GM21786 (cell line): ENCODE data around the gene MT1F.

Experiments used
- ATAC-seq: cut with Tn5 transposase; IDR thresholded peaks from one replicate; pipeline ENCODE4 v1.9.1; 2021; ENCODE audit not compliant: unreplicated experiment

The MT1F gene

DNA sequence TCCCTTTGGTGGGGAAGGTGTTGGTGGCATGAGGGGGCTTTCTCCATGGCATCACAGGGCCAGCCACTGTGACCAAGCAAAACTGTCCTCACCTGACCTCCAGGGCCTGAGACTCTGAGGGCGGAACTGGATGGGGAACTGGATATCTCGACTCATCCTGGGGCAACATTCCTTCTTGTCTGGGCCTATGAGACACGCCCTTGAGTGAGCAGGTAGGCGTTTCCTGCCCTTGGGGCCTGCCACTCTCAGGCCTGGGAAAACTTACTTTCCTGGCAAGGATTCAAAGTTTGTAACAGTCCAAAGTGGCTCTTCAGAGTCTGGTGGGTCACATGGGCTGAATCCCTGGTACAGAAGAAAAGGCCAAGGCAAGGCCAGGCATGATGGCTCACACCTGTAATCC, 34.1 kb downstream of the MT1F start:
- no peak for ATAC-seq

DNA sequence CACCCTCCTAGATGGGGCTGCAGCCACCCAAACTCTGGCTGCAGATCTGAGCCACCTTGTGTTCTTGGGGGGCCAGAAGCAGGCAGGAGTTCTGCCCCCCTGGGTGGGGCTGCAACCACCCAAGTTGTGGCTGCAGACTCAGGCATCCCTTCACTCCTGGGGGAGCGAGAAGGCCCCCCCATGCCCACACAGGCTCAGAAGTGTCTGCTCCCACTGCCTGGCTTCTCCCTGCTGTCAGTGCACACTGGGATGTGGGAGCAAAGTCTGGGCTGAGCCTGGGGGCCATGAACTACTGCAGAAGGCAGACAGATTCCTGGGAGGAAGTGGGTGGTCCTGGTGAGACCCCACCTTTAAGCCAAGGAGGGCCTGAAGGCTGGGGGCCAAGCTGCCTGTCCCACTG, 37.5 kb downstream of the MT1F start:
- no peak for ATAC-seq

DNA sequence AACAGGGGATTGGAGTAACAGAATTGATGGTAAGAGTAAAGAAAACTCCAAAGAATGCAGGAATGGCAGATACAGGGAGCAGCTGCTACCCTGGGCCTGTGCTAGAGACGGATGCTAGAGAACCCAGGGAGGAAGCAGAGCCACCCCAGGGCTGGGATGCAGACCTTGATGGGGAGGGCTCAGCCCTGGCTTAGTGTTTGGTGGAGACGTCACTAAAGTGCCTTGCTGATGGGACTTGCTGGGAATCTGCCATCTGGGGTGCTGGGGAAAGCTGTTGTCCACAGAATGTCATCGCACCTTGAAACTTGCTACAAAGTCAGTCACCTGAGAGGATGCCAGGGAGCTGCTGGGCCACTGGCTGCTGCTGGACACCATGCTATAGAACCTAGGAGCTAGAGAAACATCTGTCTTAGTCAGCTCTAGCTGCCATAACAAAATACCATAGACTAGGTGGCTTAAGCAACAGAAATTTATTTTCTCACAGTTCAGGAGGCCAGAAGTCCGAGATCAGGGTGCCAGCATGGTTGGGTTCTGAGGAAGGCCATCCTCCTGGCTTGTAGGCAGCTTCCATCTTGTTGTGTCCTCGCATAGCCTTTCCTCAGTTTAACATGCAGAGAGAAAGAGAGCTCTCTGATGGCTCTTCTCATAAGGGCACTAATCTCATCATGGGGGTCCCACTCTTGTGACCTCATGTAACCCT, 39.8 kb downstream of the MT1F start:
- ATAC-seq = no peak

DNA sequence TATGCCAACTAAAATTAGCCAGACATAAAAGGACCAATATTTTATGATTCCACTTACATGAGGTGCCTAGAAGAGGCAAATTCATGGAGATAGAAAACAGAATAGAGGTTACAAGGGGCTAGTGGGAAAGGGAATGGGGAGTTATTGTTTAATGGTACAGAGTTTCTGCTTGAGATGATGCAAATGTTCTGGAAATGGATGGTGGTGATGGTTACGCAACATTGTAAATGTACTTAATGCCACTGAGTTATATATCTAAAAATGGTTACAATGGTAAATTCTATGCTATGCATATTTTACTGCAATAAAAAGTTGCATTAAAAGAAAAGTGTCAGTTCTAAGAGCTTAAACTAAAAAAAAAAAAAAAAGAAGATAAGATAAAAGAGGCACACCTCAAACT, 42.4 kb downstream of the MT1F start:
- ATAC-seq = no peak

DNA sequence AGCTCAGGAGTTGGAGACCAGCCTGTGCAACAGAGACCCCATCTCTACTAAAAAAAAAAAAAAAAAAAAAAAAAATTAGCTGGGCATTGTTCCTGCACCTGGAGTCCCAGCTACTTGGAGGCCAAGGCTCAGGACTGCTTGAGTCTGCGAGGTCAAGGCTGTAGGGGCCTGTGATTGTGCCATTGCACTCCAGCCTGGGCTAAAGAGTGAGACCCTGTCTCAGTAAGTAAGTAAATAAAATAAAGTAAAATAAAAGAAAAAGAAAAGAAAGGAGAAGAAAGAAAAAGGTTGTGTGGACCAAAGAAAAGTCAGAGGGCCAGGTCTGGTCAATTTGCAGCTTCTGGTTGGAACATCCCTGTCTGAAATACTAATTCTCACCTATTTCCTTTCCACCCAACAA, 42.9 kb downstream of the MT1F start:
- no peak for ATAC-seq

DNA sequence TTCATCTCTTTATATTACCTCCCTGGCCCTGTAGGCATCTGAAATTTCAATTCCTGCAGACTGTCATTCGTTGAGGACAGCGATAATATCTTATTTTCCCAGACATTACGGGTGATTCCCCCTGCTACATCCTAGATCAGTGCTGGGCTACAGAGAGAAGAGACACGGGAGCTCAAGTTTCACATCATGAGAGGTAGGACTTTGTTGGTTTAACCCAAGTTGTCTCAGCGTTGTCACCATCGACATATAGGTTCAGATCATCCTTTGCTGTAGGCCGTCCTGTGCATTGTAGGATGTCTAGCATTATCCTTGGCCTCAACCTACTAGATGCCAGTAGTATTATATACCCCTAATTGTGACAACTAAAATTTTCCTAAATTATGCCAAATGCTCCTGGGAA, 43.8 kb downstream of the MT1F start:
- no peak for ATAC-seq

GRCh38 chr16:56702836-56703235, 45.1 kb downstream of the MT1F start:
- no peak for ATAC-seq
